H1 (cell line): ENCODE results near the gene SSB. TPM values are rescaled to one million over a fixed set of nuclear protein-coding genes. Genes with fewer than 3 reads are reported as not detected.

Experiments used
- CTCF ChIA-PET: fragments of 300-600 bp; sonication (Branson Sonifier 250); formaldehyde crosslinking; loops from one replicate; lab custom pipeline; 2021; ENCODE audit not compliant: partially characterized antibody; lab: Charles Lee
- POLR2A ChIA-PET: fragments of 300-600 bp; sonication (Branson Sonifier 250); formaldehyde crosslinking; loops from one replicate; lab custom pipeline; 2021; ENCODE audit warnings: inconsistent platforms; ENCODE audit not compliant: partially characterized antibody; lab: Charles Lee
- DNase-seq, 2 experiments: peaks; one replicate each; pipeline versions ENCODE4 v3.0.0 to v3.0.0-alpha.2; 2010 to 2022; ENCODE audit warnings: low spot score in 2 of 2, low read depth in 1 of 2, mixed read lengths in 1 of 2
- FAIRE-seq: peaks from 2 replicates; lab custom pipeline; 2011; peaks lifted over from hg19 to GRCh38; lab: Jason Lieb, UNC
- H2AFZ ChIP-seq: 2 replicates; pipeline ENCODE4 v1.8.1; 2012; ENCODE audit warnings: low read length, inconsistent platforms
- H2AK5ac ChIP-seq: 2 replicates; pipeline ENCODE4 v1.6.1; 2013; ENCODE audit warnings: low read depth, low read length
- H2BK120ac ChIP-seq: replicated peaks from 2 replicates; pipeline ENCODE3; 2013; ENCODE audit warnings: low read depth, low read length, inconsistent platforms
- H2BK12ac ChIP-seq: 2 replicates; pipeline ENCODE4 v1.6.1; 2013; ENCODE audit warnings: low read depth, low read length
- H2BK15ac ChIP-seq: 2 replicates; pipeline ENCODE4 v1.6.1; 2013; ENCODE audit warnings: low read length
- H2BK20ac ChIP-seq: 2 replicates; pipeline ENCODE4 v1.6.1; 2013; ENCODE audit warnings: low read length
- H2BK5ac ChIP-seq: 2 replicates; pipeline ENCODE4 v1.6.1; 2013; ENCODE audit warnings: low read depth, low read length
- H3K14ac ChIP-seq: 2 replicates; pipeline ENCODE4 v1.6.1; 2013; ENCODE audit warnings: inconsistent platforms; ENCODE audit not compliant: insufficient read length
- H3K18ac ChIP-seq: 2 replicates; pipeline ENCODE4 v1.6.1; 2013; ENCODE audit warnings: low read length; ENCODE audit errors: extremely low read depth
- H3K23ac ChIP-seq: 2 replicates; pipeline ENCODE4 v1.6.1; 2013; ENCODE audit warnings: inconsistent platforms; ENCODE audit not compliant: insufficient read length
- H3K23me2 ChIP-seq: 2 replicates; pipeline ENCODE4 v1.6.1; 2013; ENCODE audit warnings: low read depth, low read length
- H3K27ac ChIP-seq: 2 replicates; pipeline ENCODE4 v1.6.1; 2011; ENCODE audit warnings: low read depth, low read length, inconsistent platforms
- H3K27me3 ChIP-seq, 4 experiments: replicated peaks in 1 of 4; 1 replicate in 1 of 4; 2 replicates in 3 of 4; pipeline versions ENCODE4 v1.6.1 to v1.8.1; 2011 to 2013; ENCODE audit warnings: low read length in 3 of 4, mild to moderate bottlenecking in 3 of 4, inconsistent platforms in 2 of 4, mixed read lengths in 2 of 4, moderate library complexity in 1 of 4; ENCODE audit not compliant: control insufficient read depth in 3 of 4, insufficient read depth in 3 of 4; ENCODE audit errors: extremely low read depth in 1 of 4
- H3K36me3 ChIP-seq, 4 experiments: 2 replicates each; pipeline versions ENCODE4 v1.6.1 to v1.8.1; 2011 to 2013; ENCODE audit warnings: mild to moderate bottlenecking in 4 of 4, low read length in 3 of 4, moderate library complexity in 2 of 4, control low read depth in 1 of 4, inconsistent platforms in 1 of 4; ENCODE audit not compliant: insufficient read depth in 4 of 4, control insufficient read depth in 2 of 4
- H3K4ac ChIP-seq: replicated peaks from 2 replicates; pipeline ENCODE3; 2013; ENCODE audit warnings: low read length, low read depth, mixed read lengths, inconsistent platforms; ENCODE audit not compliant: insufficient read length
- H3K4me1 ChIP-seq, 4 experiments: replicated peaks in 1 of 4; 1 replicate in 1 of 4; 2 replicates in 3 of 4; pipeline versions ENCODE4 v1.6.1 to v1.8.1; 2011 to 2013; ENCODE audit warnings: low read length in 3 of 4, inconsistent platforms in 2 of 4, mixed read lengths in 1 of 4; ENCODE audit not compliant: insufficient read depth in 4 of 4, control insufficient read depth in 3 of 4
- H3K4me2 ChIP-seq, 2 experiments: 2 replicates each; pipeline versions ENCODE4 v1.6.1 to v1.8.1; 2011 to 2013; ENCODE audit warnings: low read depth in 2 of 2, low read length in 2 of 2, control low read depth in 1 of 2, inconsistent platforms in 1 of 2, mild to moderate bottlenecking in 1 of 2; ENCODE audit not compliant: insufficient read depth in 1 of 2
- H3K4me3 ChIP-seq, 4 experiments: fragments of 200-600, 300-600 bp in 1 of 4; sonication (generic), shearing (Covaris generic), sonication (Bioruptor Twin) in 1 of 4; 2 replicates each; pipeline versions ENCODE4 v1.5.1 to v1.8.1; 2011 to 2016; ENCODE audit warnings: low read length in 4 of 4, low read depth in 3 of 4, control low read depth in 2 of 4, inconsistent platforms in 2 of 4, mild to moderate bottlenecking in 2 of 4, mixed read lengths in 1 of 4, moderate library complexity in 1 of 4; ENCODE audit not compliant: insufficient read depth in 2 of 4; ENCODE audit errors: extremely low read depth in 1 of 4
- H3K56ac ChIP-seq: replicated peaks from 2 replicates; pipeline ENCODE3; 2013; ENCODE audit warnings: low read depth, mild to moderate bottlenecking, mixed read lengths, low read length, inconsistent platforms; ENCODE audit not compliant: insufficient read length
- H3K79me1 ChIP-seq: 2 replicates; pipeline ENCODE4 v1.6.1; 2013; ENCODE audit warnings: low read depth, low read length, control low read depth
- H3K79me2 ChIP-seq, 2 experiments: 2 replicates each; pipeline versions ENCODE4 v1.6.1 to v1.8.1; 2012 to 2013; ENCODE audit warnings: low read length in 2 of 2, mild to moderate bottlenecking in 2 of 2, inconsistent platforms in 1 of 2; ENCODE audit not compliant: insufficient read depth in 2 of 2, control insufficient read depth in 1 of 2
- H3K9ac ChIP-seq, 4 experiments: replicated peaks in 1 of 4; 1 replicate in 1 of 4; 2 replicates in 3 of 4; pipeline versions ENCODE4 v1.6.1 to v1.8.1; 2011 to 2013; ENCODE audit warnings: low read depth in 3 of 4, low read length in 3 of 4, control low read depth in 2 of 4, mild to moderate bottlenecking in 2 of 4, moderate library complexity in 2 of 4, inconsistent platforms in 1 of 4; ENCODE audit errors: extremely low read depth in 1 of 4
- H3K9me3 ChIP-seq, 2 experiments: 2 replicates each; pipeline versions ENCODE4 v1.6.1 to v1.8.1; 2012 to 2013; ENCODE audit warnings: mild to moderate bottlenecking in 2 of 2, moderate library complexity in 2 of 2, control low read depth in 1 of 2, inconsistent platforms in 1 of 2, low read depth in 1 of 2, low read length in 1 of 2, mixed read lengths in 1 of 2; ENCODE audit not compliant: insufficient read depth in 2 of 2
- H4K20me1 ChIP-seq, 2 experiments: replicated peaks in 1 of 2; 2 replicates each; pipeline versions ENCODE3 to v1.8.1; 2011 to 2013; ENCODE audit warnings: inconsistent platforms in 2 of 2, low read length in 2 of 2, mild to moderate bottlenecking in 1 of 2; ENCODE audit not compliant: insufficient read depth in 2 of 2, control insufficient read depth in 1 of 2
- H4K5ac ChIP-seq: 2 replicates; pipeline ENCODE4 v1.6.1; 2013; ENCODE audit warnings: low read length, low read depth, mixed read lengths, inconsistent platforms; ENCODE audit not compliant: insufficient read length
- H4K8ac ChIP-seq: 2 replicates; pipeline ENCODE4 v1.8.0; 2013; ENCODE audit warnings: mild to moderate bottlenecking, moderate library complexity, low read length, inconsistent platforms; ENCODE audit not compliant: insufficient read depth; ENCODE audit errors: extremely low read depth
- H4K91ac ChIP-seq: replicated peaks from 2 replicates; pipeline ENCODE3; 2013; ENCODE audit warnings: low read length, mixed read lengths, inconsistent platforms; ENCODE audit not compliant: insufficient read length
- ATF2 ChIP-seq: IDR thresholded peaks from 2 replicates; pipeline ENCODE4 v1.6.1; 2012; ENCODE audit warnings: low read length, inconsistent platforms
- BACH1 ChIP-seq: IDR thresholded peaks from 2 replicates; pipeline ENCODE4 v1.6.1; 2012; ENCODE audit warnings: low read length, improper control_type of control experiment
- CHD2 ChIP-seq: IDR thresholded peaks from 2 replicates; pipeline ENCODE4 v1.6.1; 2012; ENCODE audit warnings: low read length, improper control_type of control experiment
- CREB1 ChIP-seq: IDR thresholded peaks from 2 replicates; pipeline ENCODE4 v1.6.1; 2012; ENCODE audit warnings: inconsistent platforms
- JUN ChIP-seq: IDR thresholded peaks from 2 replicates; pipeline ENCODE4 v1.6.1; 2011; ENCODE audit warnings: low read depth, mild to moderate bottlenecking, improper control_type of control experiment, low read length
- JUND ChIP-seq: IDR thresholded peaks from 2 replicates; pipeline ENCODE4 v1.6.1; 2011; ENCODE audit warnings: mild to moderate bottlenecking, improper control_type of control experiment, low read length
- KDM4A ChIP-seq: IDR thresholded peaks from one replicate; pipeline ENCODE4 v1.7.1; 2012; ENCODE audit warnings: low read depth, mild to moderate bottlenecking, moderate library complexity, low read length, inconsistent platforms; ENCODE audit not compliant: severe bottlenecking
- KDM5A ChIP-seq: fragments of 200-600 bp; IDR thresholded peaks from 2 replicates; pipeline ENCODE4 v1.7.1; 2012; ENCODE audit warnings: mild to moderate bottlenecking, low read length, inconsistent platforms, mixed read lengths
- NANOG ChIP-seq: IDR thresholded peaks from 2 replicates; pipeline ENCODE4 v1.6.1; 2011; ENCODE audit warnings: low read length, low read depth, mild to moderate bottlenecking, inconsistent platforms; ENCODE audit not compliant: insufficient read depth, poor library complexity, severe bottlenecking
- POLR2A ChIP-seq, 2 experiments: IDR thresholded peaks; 1 replicate in 1 of 2; 2 replicates in 1 of 2; pipeline ENCODE4 v1.6.1; 2011; ENCODE audit warnings: low read depth in 2 of 2, low read length in 2 of 2, mild to moderate bottlenecking in 2 of 2; ENCODE audit errors: control extremely low read depth in 1 of 2
- POLR2AphosphoS5 ChIP-seq: IDR thresholded peaks from 2 replicates; pipeline ENCODE4 v1.6.1; 2011; ENCODE audit warnings: low read depth, low read length
- RBBP5 ChIP-seq: IDR thresholded peaks from 2 replicates; pipeline ENCODE4 v1.7.1; 2012; ENCODE audit warnings: low read depth, mild to moderate bottlenecking, inconsistent platforms, low read length, moderate library complexity, borderline replicate concordance
- RXRA ChIP-seq: IDR thresholded peaks from 2 replicates; pipeline ENCODE4 v1.6.1; 2011; ENCODE audit warnings: low read depth, mild to moderate bottlenecking, low read length, moderate library complexity; ENCODE audit not compliant: insufficient read depth
- TCF12 ChIP-seq: IDR thresholded peaks from 2 replicates; pipeline ENCODE4 v1.6.1; 2011; ENCODE audit warnings: low read depth, mild to moderate bottlenecking, low read length
- WGBS, 2 experiments: shearing (Covaris generic) in 1 of 2; methylation state at CpG; one replicate each; pipeline versions ENCODE4 v1.1.6 to v1.1.7; 2013 to 2015; ENCODE audit warnings: low lambda C conversion rate in 2 of 2, mixed read lengths in 2 of 2, inconsistent platforms in 1 of 2, low coverage in 1 of 2, missing lambda C conversion rate in 1 of 2; ENCODE audit not compliant: insufficient replicate concordance in 2 of 2, insufficient coverage in 1 of 2, insufficient read length in 1 of 2; ENCODE audit errors: extremely low coverage in 1 of 2, missing lambda C conversion rate in 1 of 2; 5-methylcytosine and 5-hydroxymethylcytosine counted together
- polyA plus RNA-seq, 7 experiments: library from polyadenylated mRNA; depleted of rRNA in 3 of 7; stranded (reverse) in 5 of 7; unstranded in 2 of 7; fragments of >200 nt in 5 of 7; fragments of 200-250 nt in 2 of 7; gene quantifications; 1 replicate in 5 of 7; 2 replicates in 1 of 7; 4 replicates in 1 of 7; pipeline versions ENCODE4 v1.2.1 to v1.2.3, GENCODE V29; 2011 to 2013; ENCODE audit warnings: missing spikeins in 2 of 7, mixed read lengths in 2 of 7
- total RNA-seq: library from RNA; stranded (reverse); fragmentation: NEBNext Ultra II Directional; extraction: Animal tissue kit (Norgen Biotek cat#: 25700); gene quantifications from 2 replicates; pipeline ENCODE4 v1.2.1, GENCODE V29; 2021

SSB gene
- total and polyA plus RNA-seq, 2 of the 8 experiments (the other 6 are each of a cell fraction or from before 2014, with no cell fraction given) = 60.8 to 270 TPM

- H3K4me1 ChIP-seq = no peaks in the 10 kb centered on the region
- H3K9me3 ChIP-seq = no peaks in the 10 kb centered on the region; a peak in 1 of 4 replicates
- H4K20me1 ChIP-seq = no peaks in the 10 kb centered on the region
- no peak overlapping the region for H2AK5ac ChIP-seq
- no peak overlapping the region for H3K4ac ChIP-seq
- no peak for FAIRE-seq
- no peak overlapping the region for H2BK15ac ChIP-seq
- no peaks in the 10 kb centered on the region for H3K27me3 ChIP-seq
- no peak overlapping the region for H3K23ac ChIP-seq
- no peak overlapping the region for H3K9ac ChIP-seq
- no peak overlapping the region for H2BK5ac ChIP-seq
- no peaks in the 10 kb centered on the region for H3K79me1 ChIP-seq
- 96% methylated on average over 2 of the region's 2 CpGs; no CpG with 5 or more reads in 1 of the 2 experiments for WGBS, 2 experiments
- H3K23me2 ChIP-seq = no peaks in the 10 kb centered on the region
- H3K79me2 ChIP-seq = no peaks in the 10 kb centered on the region
- ChIA-PET POLR2A (interaction anchor here (1.1 to 1.2 kb wide), 2 partner anchors 23 to 199 kb away, joined by 3 to 4 read pairs; no protein-coding TSS in a partner anchor), CTCF (interaction anchor here (1.3 kb wide), 1 partner anchor 320 kb away, joined by 3 read pairs; no protein-coding TSS in a partner anchor)
- no peak overlapping the region for H3K18ac ChIP-seq
- peaks cover 0 to 4% (median 0%) of the 10 kb centered on the region in 4 experiments; a peak in 1 of 8 replicates for H3K36me3 ChIP-seq
- H4K5ac ChIP-seq = no peak overlapping the region
- H4K91ac ChIP-seq = no peak overlapping the region
- DNase-seq = no peak
- no peak overlapping the region for H3K56ac ChIP-seq
- TF ChIP-seq POLR2AphosphoS5 (no peak), BACH1 (no peak), RXRA (no peak), ATF2 (no peak), RBBP5 (no peak), CREB1 (no peak), CHD2 (no peak), JUN (no peak), TCF12 (no peak), POLR2A (IDR thresholded peaks at IDR 0.05; ENCODE audit: control extremely low read depth in 1 of 2, low read depth in 2 of 2, low read length in 2 of 2) (no peak), KDM5A (no peak), KDM4A (no peak), JUND (no peak), NANOG (no peak)
- H3K4me2 ChIP-seq = no peak overlapping the region
- no peak overlapping the region for H3K14ac ChIP-seq
- no peak overlapping the region for H2AFZ ChIP-seq
- H4K8ac ChIP-seq = no peak overlapping the region
- no peak overlapping the region for H3K27ac ChIP-seq
- no peak overlapping the region for H2BK120ac ChIP-seq
- H3K4me3 ChIP-seq = no peak overlapping the region
- H2BK12ac ChIP-seq = no peak overlapping the region
- H2BK20ac ChIP-seq = no peak overlapping the region
Measured at GRCh38 chr2:169771612-169772011, 27.1 kb upstream of the SSB start.
